Measurements from ENCODE around the gene PPFIBP2. TPM values are rescaled to one million over a fixed set of nuclear protein-coding genes. Genes with fewer than 3 reads are reported as not detected.
A peak's percentile ranks its signal among the peaks of the same experiment; 100 is the strongest.

PPFIBP2 gene
- total RNA-seq, 4 donors from 2014 or later = 28.1 to 61.1 (median 49.4) TPM

- Histone ChIP-seq H3K4me1 (peaks cover 9 to 48% (median 17%) of the 10 kb centered on the region in 3 donors), H3K9me3 (no peaks in the 10 kb centered on the region), H3K36me3 (peaks cover 0 to 30% (median 0%) of the 10 kb centered on the region in 3 donors), H3K27ac (peak overlapping the region in 2 of 4 donors; percentile 78 to 85), H3K4me3 (no peak overlapping the region), H3K27me3 (no peaks in the 10 kb centered on the region)
- no peak for TF ChIP-seq CTCF (IDR thresholded peaks at IDR 0.05)
- no peak for TF ChIP-seq POLR2A (IDR thresholded peaks at IDR 0.05)
- intact Hi-C loops (cut with DNase I) = no loop called here
- DNase-seq = no peak
- WGBS, 2 donors = 61 to 71% methylated on average over 4 of the region's 4 CpGs
Measured at GRCh38 chr11:7547687-7548086, 33.9 kb downstream of the PPFIBP2 start.

- no peak for TF ChIP-seq POLR2A (IDR thresholded peaks at IDR 0.05)
- peak in 4 of 6 experiments; percentile 33 to 69 (median 46) for TF ChIP-seq CTCF (IDR thresholded peaks at IDR 0.05)
- 71 to 84% methylated on average over 2 to 6 of the region's 7 CpGs for WGBS, 2 donors
- H3K27ac ChIP-seq = no peak overlapping the region
- peaks cover 9 to 42% (median 17%) of the 10 kb centered on the region in 3 donors for H3K4me1 ChIP-seq
- H3K36me3 ChIP-seq = peaks cover 0 to 30% (median 0%) of the 10 kb centered on the region in 3 donors
- no peak overlapping the region for H3K4me3 ChIP-seq
- H3K27me3 ChIP-seq = no peaks in the 10 kb centered on the region
- H3K9me3 ChIP-seq = no peaks in the 10 kb centered on the region
- no peak for DNase-seq
- intact Hi-C loops (cut with DNase I) = no loop called here
Measured at GRCh38 chr11:7548659-7549274, 35.0 kb downstream of the PPFIBP2 start.

GRCh38 chr11:7549681-7550080 lies 35.9 kb downstream of the PPFIBP2 start:
- intact Hi-C loops (cut with DNase I) = no loop called here
- Histone ChIP-seq H3K27ac (no peak overlapping the region), H3K9me3 (no peaks in the 10 kb centered on the region), H3K27me3 (no peaks in the 10 kb centered on the region), H3K4me1 (peaks cover 9 to 42% (median 17%) of the 10 kb centered on the region in 3 donors), H3K4me3 (no peak overlapping the region), H3K36me3 (peaks cover 0 to 30% (median 0%) of the 10 kb centered on the region in 3 donors)
- DNase-seq = no peak
- 59 to 60% methylated on average over 4 of the region's 4 CpGs for WGBS, 2 donors
- TF ChIP-seq CTCF (IDR thresholded peaks at IDR 0.05) (no peak), POLR2A (IDR thresholded peaks at IDR 0.05) (no peak)

- TF ChIP-seq POLR2A (IDR thresholded peaks at IDR 0.05) = no peak
- TF ChIP-seq CTCF (IDR thresholded peaks at IDR 0.05) = no peak
- intact Hi-C loops (cut with DNase I) = no loop called here
- H3K27ac ChIP-seq = no peak overlapping the region
- peaks cover 9 to 31% (median 11%) of the 10 kb centered on the region in 3 donors for H3K4me1 ChIP-seq
- 73 to 80% methylated on average over 1 of the region's 1 CpG for WGBS, 2 donors
- H3K27me3 ChIP-seq = no peaks in the 10 kb centered on the region
- H3K36me3 ChIP-seq = peaks cover 0 to 30% (median 0%) of the 10 kb centered on the region in 3 donors
- H3K4me3 ChIP-seq = no peak overlapping the region
- no peaks in the 10 kb centered on the region for H3K9me3 ChIP-seq
- no peak for DNase-seq
Measured at GRCh38 chr11:7551571-7551970, 37.8 kb downstream of the PPFIBP2 start.

GRCh38 chr11:7552666-7553065 lies 38.9 kb downstream of the PPFIBP2 start:
- H3K27ac ChIP-seq = no peak overlapping the region
- no peaks in the 10 kb centered on the region for H3K27me3 ChIP-seq
- no peak overlapping the region for H3K4me3 ChIP-seq
- peaks cover 0 to 20% (median 3%) of the 10 kb centered on the region in 3 donors for H3K4me1 ChIP-seq
- H3K36me3 ChIP-seq = peaks cover 0 to 30% (median 0%) of the 10 kb centered on the region in 3 donors
- no peak for DNase-seq
- 88 to 90% methylated on average over 4 of the region's 4 CpGs for WGBS, 2 donors
- no peaks in the 10 kb centered on the region for H3K9me3 ChIP-seq
- intact Hi-C loops (cut with DNase I) = no loop called here
- TF ChIP-seq POLR2A (IDR thresholded peaks at IDR 0.05) (no peak), CTCF (IDR thresholded peaks at IDR 0.05) (no peak)

Data from esophagus squamous epithelium (tissue), 5 donors.